Measurements from ENCODE around the gene MOV10L1. TPM values are rescaled to one million over a fixed set of nuclear protein-coding genes. Genes with fewer than 3 reads are reported as not detected.
A peak's percentile ranks its signal among the peaks of the same experiment; 100 is the strongest.

MOV10L1 gene
- total RNA-seq, 1 donor from 2014 or later = 0.56 TPM

- intact Hi-C loops (cut with DNase I) = no loop called here
- peak; percentile 85 to 88 for ATAC-seq
- H3K9me3 ChIP-seq = no peaks in the 10 kb centered on the region
- H3K4me3 ChIP-seq = no peak overlapping the region
- H3K36me3 ChIP-seq = no peaks in the 10 kb centered on the region
- H3K27ac ChIP-seq = no peak overlapping the region
- no peaks in the 10 kb centered on the region for H3K4me1 ChIP-seq
- peak; percentile 82 for TF ChIP-seq CTCF (IDR thresholded peaks at IDR 0.05)
- H3K27me3 ChIP-seq (ENCODE audit: low read depth) = peaks cover 12% of the 10 kb centered on the region
- peak; percentile 79 for DNase-seq
Observed at GRCh38 chr22:50148991-50149721, 59.4 kb downstream of the MOV10L1 start.

GRCh38 chr22:50150161-50151129, 60.6 kb downstream of the MOV10L1 start:
- H3K9me3 ChIP-seq = no peaks in the 10 kb centered on the region
- no peak overlapping the region for H3K27ac ChIP-seq
- intact Hi-C loops (cut with DNase I) = no loop called here
- no peaks in the 10 kb centered on the region for H3K36me3 ChIP-seq
- peaks cover 12% of the 10 kb centered on the region for H3K27me3 ChIP-seq (ENCODE audit: low read depth)
- no peaks in the 10 kb centered on the region for H3K4me1 ChIP-seq
- DNase-seq (no peak), ATAC-seq (no peak)
- no peak overlapping the region for H3K4me3 ChIP-seq
- no peak for TF ChIP-seq CTCF (IDR thresholded peaks at IDR 0.05)

GRCh38 chr22:50151571-50152537, 62.0 kb downstream of the MOV10L1 start:
- Histone ChIP-seq H3K27ac (no peak overlapping the region), H3K27me3 (ENCODE audit: low read depth) (no peaks in the 10 kb centered on the region), H3K9me3 (no peaks in the 10 kb centered on the region), H3K36me3 (no peaks in the 10 kb centered on the region), H3K4me1 (no peaks in the 10 kb centered on the region), H3K4me3 (no peak overlapping the region)
- no peak for ATAC-seq
- intact Hi-C loops (cut with DNase I) = no loop called here
- no peak for TF ChIP-seq CTCF (IDR thresholded peaks at IDR 0.05)
- no peak for DNase-seq

- ATAC-seq = no peak
- no peaks in the 10 kb centered on the region for H3K4me1 ChIP-seq
- H3K27me3 ChIP-seq (ENCODE audit: low read depth) = no peaks in the 10 kb centered on the region
- H3K9me3 ChIP-seq = no peaks in the 10 kb centered on the region
- H3K4me3 ChIP-seq = no peak overlapping the region
- intact Hi-C loops (cut with DNase I) = no loop called here
- TF ChIP-seq CTCF (IDR thresholded peaks at IDR 0.05) = no peak
- H3K36me3 ChIP-seq = no peaks in the 10 kb centered on the region
- DNase-seq = no peak
- no peak overlapping the region for H3K27ac ChIP-seq
Observed at GRCh38 chr22:50153056-50153755, 63.4 kb downstream of the MOV10L1 start.

Measured in lower lobe of right lung (tissue), 2 donors.